HG03354 (cell line): ENCODE results near the gene DSP.

Experiments used
- ATAC-seq: cut with Tn5 transposase; IDR thresholded peaks from one replicate; pipeline ENCODE4 v1.9.1; 2021; ENCODE audit warnings: mild to moderate bottlenecking; ENCODE audit not compliant: unreplicated experiment, poor library complexity, severe bottlenecking

DSP gene

GRCh38 chr6:7532821-7533220 lies 8.7 kb upstream of the DSP start:
- ATAC-seq = no peak

GRCh38 chr6:7534192-7534591 lies 7.3 kb upstream of the DSP start:
- ATAC-seq = no peak

GRCh38 chr6:7535498-7535897 lies 6.0 kb upstream of the DSP start:
- ATAC-seq = no peak

- ATAC-seq = no peak
Measured at GRCh38 chr6:7537565-7538174, 3.8 kb upstream of the DSP start.

DNA sequence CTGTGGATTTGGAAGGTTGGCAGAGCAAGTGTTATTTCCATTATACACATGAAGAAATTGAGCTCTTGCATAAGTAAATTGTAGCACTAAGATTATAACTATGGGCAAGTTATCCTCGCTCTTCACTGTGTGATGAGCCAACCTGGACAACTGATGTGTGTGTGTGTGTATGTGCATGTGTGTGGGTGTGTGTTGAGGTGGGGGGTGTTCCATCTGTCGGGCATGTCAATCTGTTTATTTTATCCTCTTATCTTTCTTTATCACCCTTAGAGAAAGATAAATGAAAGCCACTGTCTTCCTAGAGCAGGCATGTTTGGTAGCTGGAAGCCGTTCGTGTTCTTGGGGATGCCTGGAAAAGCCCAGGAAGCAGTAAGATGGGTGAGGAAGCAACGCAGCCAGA lies 3.0 kb upstream of the DSP start:
- no peak for ATAC-seq

- no peak for ATAC-seq
Measured at GRCh38 chr6:7540595-7540994, 876 bp upstream of the DSP start.

- peak; percentile 16 for ATAC-seq
Measured at GRCh38 chr6:7542065-7542873, 798 bp downstream of the DSP start.

- no peak for ATAC-seq
Measured at GRCh38 chr6:7542874-7543624, 1.6 kb downstream of the DSP start.

GRCh38 chr6:7543789-7544424 lies 2.4 kb downstream of the DSP start:
- ATAC-seq = no peak

GRCh38 chr6:7544597-7544996 lies 3.1 kb downstream of the DSP start:
- ATAC-seq = no peak

- no peak for ATAC-seq
Measured at GRCh38 chr6:7545316-7546019, 4.0 kb downstream of the DSP start.

GRCh38 chr6:7546020-7546369 lies 4.5 kb downstream of the DSP start:
- ATAC-seq = no peak

GRCh38 chr6:7546383-7546782 lies 4.9 kb downstream of the DSP start:
- no peak for ATAC-seq

DNA sequence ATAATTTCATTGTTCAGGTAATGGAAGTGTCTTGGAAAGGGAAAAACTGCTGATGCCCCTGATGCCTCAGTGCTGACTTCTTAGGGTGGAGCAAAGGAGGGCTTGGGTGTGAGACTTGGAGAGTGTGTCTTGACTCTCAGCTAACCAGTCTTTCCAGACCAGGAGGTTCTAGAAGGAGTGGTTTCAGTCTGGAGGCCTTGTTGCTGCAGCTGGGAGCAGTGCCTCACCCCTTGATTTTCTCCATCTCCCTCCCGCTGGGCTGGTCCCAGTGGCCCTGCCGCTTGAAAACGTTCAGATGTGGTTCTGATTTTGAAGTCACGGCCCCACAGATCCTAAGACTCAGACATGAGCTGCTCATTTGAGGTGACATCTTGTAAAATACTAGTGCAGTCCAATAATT lies 5.4 kb downstream of the DSP start:
- no peak for ATAC-seq

- no peak for ATAC-seq
Measured at GRCh38 chr6:7547315-7547714, 5.8 kb downstream of the DSP start.

DNA sequence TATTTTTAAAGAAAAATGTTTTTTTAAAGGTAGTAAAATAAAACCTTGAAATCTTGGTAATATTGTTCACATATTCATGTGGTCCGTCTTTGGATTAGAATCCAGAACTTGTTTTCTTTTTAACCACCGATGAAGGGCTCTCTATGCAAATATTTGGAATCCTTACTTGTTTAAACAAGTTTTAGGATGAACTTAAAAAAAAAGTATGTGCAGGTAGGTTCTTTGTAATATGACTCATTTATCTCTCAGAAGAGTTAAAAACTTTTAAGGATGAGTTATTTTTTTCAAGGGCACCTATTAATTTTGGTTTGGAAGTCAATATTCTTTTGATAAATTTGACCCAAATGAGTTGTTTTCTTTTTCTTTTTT lies 8.9 kb downstream of the DSP start:
- ATAC-seq = no peak

GRCh38 chr6:7554533-7555275 lies 13.2 kb downstream of the DSP start:
- no peak for ATAC-seq

GRCh38 chr6:7555671-7556070 lies 14.2 kb downstream of the DSP start:
- no peak for ATAC-seq

DNA sequence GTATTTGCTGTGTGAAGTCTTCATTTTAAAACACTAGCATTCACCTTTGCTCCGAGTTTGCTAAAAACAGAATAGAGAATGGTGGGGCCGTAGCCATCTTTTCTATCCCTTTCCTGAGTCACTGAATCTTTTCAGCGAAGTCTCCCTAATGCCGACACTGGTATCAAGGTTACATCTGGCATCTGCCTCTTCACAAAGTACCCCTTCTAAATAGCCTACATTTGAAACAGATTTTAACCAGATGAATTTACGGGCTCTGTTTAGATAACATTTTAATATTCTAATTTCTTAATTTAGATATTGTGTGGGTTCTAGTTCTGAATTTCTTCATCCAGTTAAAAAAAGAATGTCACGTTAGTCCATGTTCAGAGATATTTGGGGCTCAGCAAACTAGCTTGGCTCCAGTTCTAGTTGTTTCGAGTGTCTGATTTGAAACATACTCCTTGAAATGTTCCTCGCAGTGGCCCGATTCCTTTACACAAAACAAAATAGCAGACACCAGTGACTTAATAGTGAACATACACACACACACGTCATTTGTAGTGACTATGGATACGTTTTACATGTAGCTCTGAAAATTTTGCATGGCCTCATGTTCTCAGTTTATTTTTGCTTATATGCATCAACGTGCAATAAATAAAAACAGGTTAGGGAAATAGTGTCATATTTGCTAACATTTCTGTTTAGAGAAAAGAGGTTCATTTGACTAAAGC lies 15.1 kb downstream of the DSP start:
- ATAC-seq = no peak
